HepG2 (cell line): ENCODE data around the gene RICTOR. TPM values are rescaled to one million over a fixed set of nuclear protein-coding genes. Genes with fewer than 3 reads are reported as not detected.

Source experiments
- ARNT2 ChIP-seq: sonication (generic); formaldehyde crosslinking; IDR thresholded peaks from 2 replicates; pipeline ENCODE4 v1.8.0; 2022; ENCODE audit warnings: mild to moderate bottlenecking, low read depth, missing genetic modification reagents, moderate library complexity
- CC2D1A ChIP-seq: sonication (generic); formaldehyde crosslinking; IDR thresholded peaks from 2 replicates; pipeline ENCODE4 v1.8.1; 2023; ENCODE audit warnings: mild to moderate bottlenecking, missing genetic modification reagents
- CENPX ChIP-seq: sonication (generic); formaldehyde crosslinking; IDR thresholded peaks from 2 replicates; pipeline ENCODE4 v1.9.0; 2021; ENCODE audit warnings: mild to moderate bottlenecking, missing genetic modification reagents, moderate library complexity
- IRX3 ChIP-seq: sonication (generic); formaldehyde crosslinking; IDR thresholded peaks from 2 replicates; pipeline ENCODE4 v1.8.1; 2023; ENCODE audit warnings: mild to moderate bottlenecking, low read depth, missing genetic modification reagents, borderline replicate concordance
- MAFK ChIP-seq, 2 experiments: IDR thresholded peaks in 1 of 2; conservative IDR thresholded peaks in 1 of 2; 2 replicates each; pipeline ENCODE4 v1.6.1; 2011; ENCODE audit warnings: improper control_type of control experiment in 2 of 2, low read length in 2 of 2
- MZF1 ChIP-seq: sonication (generic); formaldehyde crosslinking; IDR thresholded peaks from 2 replicates; pipeline ENCODE4 v1.8.1; 2023; ENCODE audit warnings: mild to moderate bottlenecking, missing genetic modification reagents, borderline replicate concordance
- NFE2L1 ChIP-seq: sonication (generic); formaldehyde crosslinking; IDR thresholded peaks from 2 replicates; pipeline ENCODE4 v1.4.0; 2020; ENCODE audit warnings: missing genetic modification reagents, mild to moderate bottlenecking, borderline replicate concordance
- RFX5 ChIP-seq: IDR thresholded peaks from 2 replicates; pipeline ENCODE4 v1.6.1; 2011; ENCODE audit warnings: low read depth, low read length, improper control_type of control experiment
- SRY ChIP-seq: sonication (generic); formaldehyde crosslinking; IDR thresholded peaks from 2 replicates; pipeline ENCODE4 v1.8.0; 2022; ENCODE audit warnings: mild to moderate bottlenecking, missing genetic modification reagents
- ZFP37 ChIP-seq: sonication (generic); formaldehyde crosslinking; IDR thresholded peaks from 2 replicates; pipeline ENCODE4 v1.4.0; 2020; ENCODE audit warnings: missing genetic modification reagents, borderline replicate concordance
- ZFX ChIP-seq: sonication (generic); formaldehyde crosslinking; IDR thresholded peaks from 2 replicates; pipeline ENCODE4 v1.4.0; 2020; ENCODE audit warnings: mild to moderate bottlenecking, low read depth, missing genetic modification reagents, moderate library complexity
- ZNF335 ChIP-seq: sonication (generic); formaldehyde crosslinking; IDR thresholded peaks from 2 replicates; pipeline ENCODE4 v1.4.0; 2020; ENCODE audit warnings: missing genetic modification reagents
- ZNF468 ChIP-seq: sonication (generic); formaldehyde crosslinking; IDR thresholded peaks from 2 replicates; pipeline ENCODE4 v1.8.0; 2022; ENCODE audit warnings: mild to moderate bottlenecking, moderate library complexity, missing genetic modification reagents
- ZNF589 ChIP-seq: sonication (generic); formaldehyde crosslinking; conservative IDR thresholded peaks from 2 replicates; pipeline ENCODE4 v1.8.0; 2022; ENCODE audit warnings: mild to moderate bottlenecking, moderate library complexity, missing genetic modification reagents
- ZNF660 ChIP-seq: sonication (generic); formaldehyde crosslinking; IDR thresholded peaks from 2 replicates; pipeline ENCODE4 v1.5.1; 2020; ENCODE audit warnings: mild to moderate bottlenecking, low read depth, missing genetic modification reagents, borderline replicate concordance
- ZNF747 ChIP-seq: sonication (generic); formaldehyde crosslinking; IDR thresholded peaks from 2 replicates; pipeline ENCODE4 v1.8.1; 2023; ENCODE audit warnings: missing genetic modification reagents, mild to moderate bottlenecking, borderline replicate concordance
- ZNF891 ChIP-seq: sonication (generic); formaldehyde crosslinking; IDR thresholded peaks from 2 replicates; pipeline ENCODE4 v1.5.0; 2020; ENCODE audit warnings: mild to moderate bottlenecking, missing genetic modification reagents
- ZSCAN12 ChIP-seq: sonication (generic); formaldehyde crosslinking; IDR thresholded peaks from 2 replicates; pipeline ENCODE4 v1.9.0; 2021; ENCODE audit warnings: mild to moderate bottlenecking, missing genetic modification reagents
- ZSCAN30 ChIP-seq: sonication (generic); formaldehyde crosslinking; IDR thresholded peaks from 2 replicates; pipeline ENCODE4 v1.5.0; 2020; ENCODE audit warnings: mild to moderate bottlenecking, missing genetic modification reagents
- polyA plus RNA-seq, 8 experiments: library from polyadenylated mRNA; depleted of rRNA in 3 of 8; stranded (reverse) in 7 of 8; unstranded in 1 of 8; fragments of >200 nt; fragmentation: Illumina TruSeq in 4 of 8; extraction: Trizol in 4 of 8; gene quantifications; 2 replicates each; pipeline versions ENCODE4 v1.2.1 to v1.2.3, GENCODE V29; 2011 to 2016; ENCODE audit warnings: low read depth in 4 of 8, missing spikeins in 1 of 8, mixed read lengths in 1 of 8; ENCODE audit not compliant: insufficient read depth in 1 of 8
- total RNA-seq, 5 experiments: library from RNA; depleted of rRNA; stranded (reverse); fragments of >200 nt; fragmentation: Illumina TruSeq; extraction: Trizol; gene quantifications; 2 replicates each; pipeline ENCODE4 v1.2.3, GENCODE V29; 2016; ENCODE audit warnings: low read depth in 1 of 5
- TF ChIP-seq, protein P1 (sequence below): sonication (generic); formaldehyde crosslinking; IDR thresholded peaks from 2 replicates; pipeline ENCODE4 v1.4.0; 2020; ENCODE audit warnings: mild to moderate bottlenecking, low read depth, missing genetic modification reagents
- TF ChIP-seq, protein P2 (sequence below): sonication (generic); formaldehyde crosslinking; IDR thresholded peaks from 2 replicates; pipeline ENCODE4 v1.4.0; 2020; ENCODE audit warnings: missing genetic modification reagents
- TF ChIP-seq, protein P3 (sequence below): sonication (generic); formaldehyde crosslinking; IDR thresholded peaks from 2 replicates; pipeline ENCODE4; 2020; ENCODE audit warnings: missing genetic modification reagents, mild to moderate bottlenecking, borderline replicate concordance

RICTOR gene
- total and polyA plus RNA-seq, 2 of the 13 experiments (the other 11 are each of a cell fraction or from before 2014, with no cell fraction given), result 10.7 to 15.4 TPM

DNA sequence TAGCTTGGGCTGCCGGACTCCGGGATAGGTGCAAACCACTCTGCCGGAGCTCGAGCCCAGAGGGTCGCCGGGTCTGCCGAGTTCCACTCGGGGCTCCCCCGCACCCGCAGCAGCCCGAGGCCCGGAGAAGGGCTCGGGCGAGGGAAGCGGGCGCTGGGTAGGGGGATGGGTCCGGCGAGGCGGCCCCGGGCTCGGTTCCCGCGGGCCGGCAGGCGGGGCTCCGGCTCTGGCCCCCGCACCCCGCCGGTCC is 507 bp downstream of the RICTOR start (continued):
- TF ChIP-seq, protein P1, sequence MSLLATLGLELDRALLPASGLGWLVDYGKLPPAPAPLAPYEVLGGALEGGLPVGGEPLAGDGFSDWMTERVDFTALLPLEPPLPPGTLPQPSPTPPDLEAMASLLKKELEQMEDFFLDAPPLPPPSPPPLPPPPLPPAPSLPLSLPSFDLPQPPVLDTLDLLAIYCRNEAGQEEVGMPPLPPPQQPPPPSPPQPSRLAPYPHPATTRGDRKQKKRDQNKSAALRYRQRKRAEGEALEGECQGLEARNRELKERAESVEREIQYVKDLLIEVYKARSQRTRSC (CRISPR knock-in tag), result no peak
- TF ChIP-seq CC2D1A, result no peak
- TF ChIP-seq MZF1, result no peak
- no peak for TF ChIP-seq MAFK (conservative IDR thresholded peaks at IDR 0.05 in 1 of 2, IDR thresholded peaks at IDR 0.05 in 1 of 2; ENCODE audit: low read length in 2 of 2)
- no peak for TF ChIP-seq ZNF660
- no peak for TF ChIP-seq RFX5
- no peak for TF ChIP-seq ZNF335 (CRISPR knock-in tag)
- no peak for TF ChIP-seq ZNF747 (CRISPR knock-in tag)
- 0 out of 2 replicates have a peak, but pooled peaks have one; percentile 29 for TF ChIP-seq SRY (CRISPR knock-in tag)
- TF ChIP-seq ZNF468, result 0 out of 2 replicates have a peak, but pooled peaks have one; percentile 25
- no peak for TF ChIP-seq ZNF891 (CRISPR knock-in tag)
- no peak for TF ChIP-seq ARNT2
- TF ChIP-seq, protein P2, sequence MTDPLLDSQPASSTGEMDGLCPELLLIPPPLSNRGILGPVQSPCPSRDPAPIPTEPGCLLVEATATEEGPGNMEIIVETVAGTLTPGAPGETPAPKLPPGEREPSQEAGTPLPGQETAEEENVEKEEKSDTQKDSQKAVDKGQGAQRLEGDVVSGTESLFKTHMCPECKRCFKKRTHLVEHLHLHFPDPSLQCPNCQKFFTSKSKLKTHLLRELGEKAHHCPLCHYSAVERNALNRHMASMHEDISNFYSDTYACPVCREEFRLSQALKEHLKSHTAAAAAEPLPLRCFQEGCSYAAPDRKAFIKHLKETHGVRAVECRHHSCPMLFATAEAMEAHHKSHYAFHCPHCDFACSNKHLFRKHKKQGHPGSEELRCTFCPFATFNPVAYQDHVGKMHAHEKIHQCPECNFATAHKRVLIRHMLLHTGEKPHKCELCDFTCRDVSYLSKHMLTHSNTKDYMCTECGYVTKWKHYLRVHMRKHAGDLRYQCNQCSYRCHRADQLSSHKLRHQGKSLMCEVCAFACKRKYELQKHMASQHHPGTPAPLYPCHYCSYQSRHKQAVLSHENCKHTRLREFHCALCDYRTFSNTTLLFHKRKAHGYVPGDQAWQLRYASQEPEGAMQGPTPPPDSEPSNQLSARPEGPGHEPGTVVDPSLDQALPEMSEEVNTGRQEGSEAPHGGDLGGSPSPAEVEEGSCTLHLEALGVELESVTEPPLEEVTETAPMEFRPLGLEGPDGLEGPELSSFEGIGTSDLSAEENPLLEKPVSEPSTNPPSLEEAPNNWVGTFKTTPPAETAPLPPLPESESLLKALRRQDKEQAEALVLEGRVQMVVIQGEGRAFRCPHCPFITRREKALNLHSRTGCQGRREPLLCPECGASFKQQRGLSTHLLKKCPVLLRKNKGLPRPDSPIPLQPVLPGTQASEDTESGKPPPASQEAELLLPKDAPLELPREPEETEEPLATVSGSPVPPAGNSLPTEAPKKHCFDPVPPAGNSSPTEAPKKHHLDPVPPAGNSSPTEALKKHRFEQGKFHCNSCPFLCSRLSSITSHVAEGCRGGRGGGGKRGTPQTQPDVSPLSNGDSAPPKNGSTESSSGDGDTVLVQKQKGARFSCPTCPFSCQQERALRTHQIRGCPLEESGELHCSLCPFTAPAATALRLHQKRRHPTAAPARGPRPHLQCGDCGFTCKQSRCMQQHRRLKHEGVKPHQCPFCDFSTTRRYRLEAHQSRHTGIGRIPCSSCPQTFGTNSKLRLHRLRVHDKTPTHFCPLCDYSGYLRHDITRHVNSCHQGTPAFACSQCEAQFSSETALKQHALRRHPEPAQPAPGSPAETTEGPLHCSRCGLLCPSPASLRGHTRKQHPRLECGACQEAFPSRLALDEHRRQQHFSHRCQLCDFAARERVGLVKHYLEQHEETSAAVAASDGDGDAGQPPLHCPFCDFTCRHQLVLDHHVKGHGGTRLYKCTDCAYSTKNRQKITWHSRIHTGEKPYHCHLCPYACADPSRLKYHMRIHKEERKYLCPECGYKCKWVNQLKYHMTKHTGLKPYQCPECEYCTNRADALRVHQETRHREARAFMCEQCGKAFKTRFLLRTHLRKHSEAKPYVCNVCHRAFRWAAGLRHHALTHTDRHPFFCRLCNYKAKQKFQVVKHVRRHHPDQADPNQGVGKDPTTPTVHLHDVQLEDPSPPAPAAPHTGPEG (CRISPR knock-in tag), result 0 out of 2 replicates have a peak, but pooled peaks have one; percentile 14
- TF ChIP-seq ZFP37 (CRISPR knock-in tag), result no peak
- TF ChIP-seq CENPX (CRISPR knock-in tag), result no peak
- no peak for TF ChIP-seq IRX3 (CRISPR knock-in tag)
- TF ChIP-seq NFE2L1, result no peak
- no peak for TF ChIP-seq ZFX (CRISPR knock-in tag)
- TF ChIP-seq ZSCAN30 (CRISPR knock-in tag), result no peak
- TF ChIP-seq ZNF589, result no peak
- TF ChIP-seq, protein P3, sequence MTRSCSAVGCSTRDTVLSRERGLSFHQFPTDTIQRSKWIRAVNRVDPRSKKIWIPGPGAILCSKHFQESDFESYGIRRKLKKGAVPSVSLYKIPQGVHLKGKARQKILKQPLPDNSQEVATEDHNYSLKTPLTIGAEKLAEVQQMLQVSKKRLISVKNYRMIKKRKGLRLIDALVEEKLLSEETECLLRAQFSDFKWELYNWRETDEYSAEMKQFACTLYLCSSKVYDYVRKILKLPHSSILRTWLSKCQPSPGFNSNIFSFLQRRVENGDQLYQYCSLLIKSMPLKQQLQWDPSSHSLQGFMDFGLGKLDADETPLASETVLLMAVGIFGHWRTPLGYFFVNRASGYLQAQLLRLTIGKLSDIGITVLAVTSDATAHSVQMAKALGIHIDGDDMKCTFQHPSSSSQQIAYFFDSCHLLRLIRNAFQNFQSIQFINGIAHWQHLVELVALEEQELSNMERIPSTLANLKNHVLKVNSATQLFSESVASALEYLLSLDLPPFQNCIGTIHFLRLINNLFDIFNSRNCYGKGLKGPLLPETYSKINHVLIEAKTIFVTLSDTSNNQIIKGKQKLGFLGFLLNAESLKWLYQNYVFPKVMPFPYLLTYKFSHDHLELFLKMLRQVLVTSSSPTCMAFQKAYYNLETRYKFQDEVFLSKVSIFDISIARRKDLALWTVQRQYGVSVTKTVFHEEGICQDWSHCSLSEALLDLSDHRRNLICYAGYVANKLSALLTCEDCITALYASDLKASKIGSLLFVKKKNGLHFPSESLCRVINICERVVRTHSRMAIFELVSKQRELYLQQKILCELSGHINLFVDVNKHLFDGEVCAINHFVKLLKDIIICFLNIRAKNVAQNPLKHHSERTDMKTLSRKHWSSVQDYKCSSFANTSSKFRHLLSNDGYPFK (CRISPR knock-in tag), result no peak
- TF ChIP-seq ZSCAN12 (CRISPR knock-in tag), result no peak
